SKM-1 treated with dmso at 0.1 percent for 144 hours (cell line): Measurements from ENCODE around the gene CYSRT1.
"Not testable (repeated sequence)": the region's sequence is repeated elsewhere in the genome, so short reads cannot be mapped to it uniquely, and the experiment has no call there.

Experiments
- DNase-seq: peaks from one replicate; lab custom pipeline; 2025; ENCODE audit not compliant: unreplicated experiment; lab: John Stamatoyannopoulos, UW

CYSRT1 gene

GRCh38 chr9:137235424-137236237 is 10.7 kb downstream of the CYSRT1 start:
- DNase-seq, result no peak

GRCh38 chr9:137236238-137236935 is 11.4 kb downstream of the CYSRT1 start:
- DNase-seq, result peak; percentile 77

- no peak for DNase-seq
Observed at GRCh38 chr9:137236936-137237421, 12.0 kb downstream of the CYSRT1 start.

- DNase-seq, result no peak
Observed at GRCh38 chr9:137237759-137238726, 13.1 kb downstream of the CYSRT1 start.

- not testable (repeated sequence) for DNase-seq
Observed at GRCh38 chr9:137239541-137240200, 14.7 kb downstream of the CYSRT1 start.

- DNase-seq, result peak; percentile 62
Observed at GRCh38 chr9:137240318-137240840, 15.4 kb downstream of the CYSRT1 start.

- peak; percentile 99 for DNase-seq
Observed at GRCh38 chr9:137240841-137241489, 16.0 kb downstream of the CYSRT1 start, which contains the start of gene TUBB4B. Gene TUBB4B (plus strand): TSS chr9:137241287. CDS start chr9:137241361, 74 bp downstream.

- DNase-seq, result no peak
Observed at GRCh38 chr9:137241490-137242268, 16.7 kb downstream of the CYSRT1 start.

GRCh38 chr9:137242269-137243203 is 17.6 kb downstream of the CYSRT1 start:
- DNase-seq, result no peak

GRCh38 chr9:137243266-137243625 is 18.3 kb downstream of the CYSRT1 start:
- DNase-seq, result not testable (repeated sequence)

- DNase-seq, result no peak
Observed at GRCh38 chr9:137243626-137244485, 18.9 kb downstream of the CYSRT1 start.

GRCh38 chr9:137244486-137245449 is 19.8 kb downstream of the CYSRT1 start:
- DNase-seq, result no peak

GRCh38 chr9:137245450-137246421 is 20.8 kb downstream of the CYSRT1 start:
- no peak for DNase-seq

GRCh38 chr9:137247135-137247915 is 22.4 kb downstream of the CYSRT1 start:
- no peak for DNase-seq
